OCI-LY3 (cell line): ENCODE data around the gene GPR31.

Experiments used
- EZH2phosphoT487 ChIP-seq: fragments of 200-600 bp; shearing (Covaris generic); IDR thresholded peaks from 2 replicates; pipeline ENCODE4 v1.6.1; 2018; ENCODE audit warnings: antibody characterized with exemption, mixed run types, low read depth
- TF ChIP-seq, protein P1 (sequence below): fragments of 200-600, 300-600 bp; sonication (generic); IDR thresholded peaks from 2 replicates; pipeline ENCODE4 v1.5.1; 2014; ENCODE audit warnings: antibody characterized with exemption, low read length, low read depth

DNA sequence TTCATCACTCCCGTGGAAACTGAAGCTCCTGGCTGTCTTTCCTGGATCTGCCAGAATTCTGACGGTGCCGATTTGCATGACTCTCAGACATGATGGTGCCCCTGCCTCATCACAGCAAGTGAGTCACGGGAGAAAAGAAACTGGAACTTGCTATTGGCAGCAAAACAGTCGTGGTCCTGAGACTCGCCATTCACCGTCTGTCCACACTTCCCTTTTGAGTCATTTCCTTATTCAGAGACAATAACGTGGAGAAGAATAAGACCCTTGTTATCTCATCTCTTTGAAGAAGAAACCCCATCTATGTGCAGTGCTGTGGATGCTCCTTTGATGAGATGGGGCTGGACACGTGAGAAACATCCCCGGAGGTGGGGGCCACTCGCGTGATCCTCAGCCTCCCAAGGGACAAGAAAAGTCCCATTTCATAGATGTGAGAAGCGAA is 4.2 kb downstream of the GPR31 start:
- TF ChIP-seq, protein P1, sequence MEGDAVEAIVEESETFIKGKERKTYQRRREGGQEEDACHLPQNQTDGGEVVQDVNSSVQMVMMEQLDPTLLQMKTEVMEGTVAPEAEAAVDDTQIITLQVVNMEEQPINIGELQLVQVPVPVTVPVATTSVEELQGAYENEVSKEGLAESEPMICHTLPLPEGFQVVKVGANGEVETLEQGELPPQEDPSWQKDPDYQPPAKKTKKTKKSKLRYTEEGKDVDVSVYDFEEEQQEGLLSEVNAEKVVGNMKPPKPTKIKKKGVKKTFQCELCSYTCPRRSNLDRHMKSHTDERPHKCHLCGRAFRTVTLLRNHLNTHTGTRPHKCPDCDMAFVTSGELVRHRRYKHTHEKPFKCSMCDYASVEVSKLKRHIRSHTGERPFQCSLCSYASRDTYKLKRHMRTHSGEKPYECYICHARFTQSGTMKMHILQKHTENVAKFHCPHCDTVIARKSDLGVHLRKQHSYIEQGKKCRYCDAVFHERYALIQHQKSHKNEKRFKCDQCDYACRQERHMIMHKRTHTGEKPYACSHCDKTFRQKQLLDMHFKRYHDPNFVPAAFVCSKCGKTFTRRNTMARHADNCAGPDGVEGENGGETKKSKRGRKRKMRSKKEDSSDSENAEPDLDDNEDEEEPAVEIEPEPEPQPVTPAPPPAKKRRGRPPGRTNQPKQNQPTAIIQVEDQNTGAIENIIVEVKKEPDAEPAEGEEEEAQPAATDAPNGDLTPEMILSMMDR: no peak
- TF ChIP-seq EZH2phosphoT487: no peak
